BLaER1 (cell line): Measurements from ENCODE around the gene TJP3.

Source experiments
- H3K27ac ChIP-seq: shearing (Covaris generic); formaldehyde crosslinking; 2 replicates; pipeline ENCODE4 v1.8.1; 2022
- H3K27me3 ChIP-seq: shearing (Covaris generic); formaldehyde crosslinking; 2 replicates; pipeline ENCODE4 v1.8.1; 2022
- H3K36me3 ChIP-seq: shearing (Covaris generic); formaldehyde crosslinking; 2 replicates; pipeline ENCODE4 v1.8.1; 2022
- H3K4me1 ChIP-seq: shearing (Covaris generic); formaldehyde crosslinking; 2 replicates; pipeline ENCODE4 v1.8.1; 2022
- H3K4me2 ChIP-seq: shearing (Covaris generic); formaldehyde crosslinking; 2 replicates; pipeline ENCODE4 v1.8.1; 2022
- H3K4me3 ChIP-seq: shearing (Covaris generic); formaldehyde crosslinking; 2 replicates; pipeline ENCODE4 v1.8.1; 2022
- H3K9ac ChIP-seq: shearing (Covaris generic); formaldehyde crosslinking; 2 replicates; pipeline ENCODE4 v1.8.1; 2022
- H3K9me3 ChIP-seq: shearing (Covaris generic); formaldehyde crosslinking; 2 replicates; pipeline ENCODE4 v1.8.1; 2022
- H4K20me1 ChIP-seq: shearing (Covaris generic); formaldehyde crosslinking; 2 replicates; pipeline ENCODE4 v1.8.1; 2022
- Cebpa-rat ChIP-seq: shearing (Covaris generic); IDR thresholded peaks from 2 replicates; pipeline ENCODE4 v1.8.1; 2022

The TJP3 gene

GRCh38 chr19:3697671-3698385 is 10.4 kb upstream of the TJP3 start:
- Histone ChIP-seq H3K27me3 (no peaks in the 10 kb centered on the region), H3K9ac (peak overlapping the region; percentile 56), H3K27ac (peak overlapping the region; percentile 46), H3K4me3 (peak overlapping the region; percentile 33; the same call in 1 of the 2 replicates), H3K4me2 (peak overlapping the region; percentile 98), H3K36me3 (peaks cover 21% of the 10 kb centered on the region), H4K20me1 (peaks cover 68% of the 10 kb centered on the region), H3K9me3 (no peaks in the 10 kb centered on the region), H3K4me1 (peaks cover 40% of the 10 kb centered on the region)
- TF ChIP-seq Cebpa-rat: no peak

GRCh38 chr19:3698386-3698950 is 9.7 kb upstream of the TJP3 start:
- Histone ChIP-seq H3K9ac (peak overlapping the region; percentile 56), H3K36me3 (peaks cover 21% of the 10 kb centered on the region)

GRCh38 chr19:3698974-3699740 is 9.0 kb upstream of the TJP3 start:
- Histone ChIP-seq H3K9me3 (no peaks in the 10 kb centered on the region), H3K27ac (peak overlapping the region; percentile 81), H3K27me3 (no peaks in the 10 kb centered on the region), H3K4me2 (peak overlapping the region; percentile 98), H3K36me3 (peaks cover 21% of the 10 kb centered on the region), H4K20me1 (peaks cover 55% of the 10 kb centered on the region), H3K9ac (peak overlapping the region; percentile 84), H3K4me1 (peaks cover 28% of the 10 kb centered on the region), H3K4me3 (peak overlapping the region; percentile 79)
- TF ChIP-seq Cebpa-rat: no peak

More at GRCh38 chr19:3698386-3698950, 9.7 kb upstream of the TJP3 start:
- Histone ChIP-seq H3K4me2 (peak overlapping the region; percentile 98), H3K27me3 (no peaks in the 10 kb centered on the region), H4K20me1 (peaks cover 62% of the 10 kb centered on the region), H3K27ac (peak overlapping the region; percentile 46), H3K4me3 (peak overlapping the region; percentile 33; the same call in 1 of the 2 replicates), H3K4me1 (peaks cover 33% of the 10 kb centered on the region), H3K9me3 (no peaks in the 10 kb centered on the region)
- TF ChIP-seq Cebpa-rat: no peak

GRCh38 chr19:3699741-3700241 is 8.4 kb upstream of the TJP3 start:
- Histone ChIP-seq H3K4me3 (peak overlapping the region; percentile 79), H4K20me1 (peaks cover 49% of the 10 kb centered on the region), H3K9ac (peak overlapping the region; percentile 84), H3K36me3 (peaks cover 15% of the 10 kb centered on the region), H3K4me1 (peaks cover 24% of the 10 kb centered on the region), H3K27me3 (no peaks in the 10 kb centered on the region), H3K4me2 (peak overlapping the region; percentile 98), H3K27ac (peak overlapping the region; percentile 81), H3K9me3 (no peaks in the 10 kb centered on the region)
- no peak for TF ChIP-seq Cebpa-rat

- H4K20me1 ChIP-seq: peaks cover 42% of the 10 kb centered on the region
- H3K4me1 ChIP-seq: peaks cover 24% of the 10 kb centered on the region
- peak within 1 kb of the TSS; percentile 84 for H3K9ac ChIP-seq
- H3K36me3 ChIP-seq: peaks cover 8% of the 10 kb centered on the region
- H3K9me3 ChIP-seq: no peaks in the 10 kb centered on the region
- peak within 1 kb of the TSS; percentile 98 for H3K4me2 ChIP-seq
- H3K4me3 ChIP-seq: peak within 1 kb of the TSS; percentile 79
- no peaks in the 10 kb centered on the region for H3K27me3 ChIP-seq
- TF ChIP-seq Cebpa-rat: no peak
- H3K27ac ChIP-seq: peak within 1 kb of the TSS; percentile 81
Measured at GRCh38 chr19:3700242-3701032, 7.7 kb upstream of the TJP3 start, which contains the start of gene PIP5K1C. TSS of gene PIP5K1C (minus strand) at chr19:3700468. CDS start at chr19:3700390, 78 bp downstream.

- Histone ChIP-seq H3K4me3 (no peak overlapping the region), H3K4me1 (peaks cover 24% of the 10 kb centered on the region), H3K36me3 (0 out of 2 replicates have a peak, but pooled peaks cover under 1% of the 10 kb centered on the region), H4K20me1 (peaks cover 34% of the 10 kb centered on the region), H3K4me2 (no peak overlapping the region), H3K9me3 (no peaks in the 10 kb centered on the region), H3K27me3 (no peaks in the 10 kb centered on the region), H3K9ac (no peak overlapping the region), H3K27ac (no peak overlapping the region)
- TF ChIP-seq Cebpa-rat: no peak
Measured at GRCh38 chr19:3701200-3701599, 7.0 kb upstream of the TJP3 start.

- H3K4me3 ChIP-seq: no peak overlapping the region
- H3K9me3 ChIP-seq: no peaks in the 10 kb centered on the region
- no peaks in the 10 kb centered on the region for H3K27me3 ChIP-seq
- no peak overlapping the region for H3K27ac ChIP-seq
- H3K36me3 ChIP-seq: no peaks in the 10 kb centered on the region
- H3K9ac ChIP-seq: no peak overlapping the region
- TF ChIP-seq Cebpa-rat: no peak
- no peak overlapping the region for H3K4me2 ChIP-seq
- H4K20me1 ChIP-seq: no peaks in the 10 kb centered on the region
- peaks cover under 1% of the 10 kb centered on the region for H3K4me1 ChIP-seq
Measured at GRCh38 chr19:3707868-3708206, 347 bp upstream of the TJP3 start.

- H3K9ac ChIP-seq: no peak overlapping the region
- H3K27ac ChIP-seq: no peak overlapping the region
Measured at GRCh38 chr19:3710265-3710812, 2.2 kb downstream of the TJP3 start.

More at GRCh38 chr19:3710265-3710812, 2.2 kb downstream of the TJP3 start:
- Histone ChIP-seq H3K4me1 (peaks cover 13% of the 10 kb centered on the region), H4K20me1 (no peaks in the 10 kb centered on the region), H3K36me3 (no peaks in the 10 kb centered on the region), H3K4me3 (no peak overlapping the region), H3K9me3 (no peaks in the 10 kb centered on the region), H3K27me3 (no peaks in the 10 kb centered on the region), H3K4me2 (no peak overlapping the region)
- no peak for TF ChIP-seq Cebpa-rat
